Activated CD4-positive, CD25-positive, alpha-beta regulatory T cell (primary cell): ENCODE measurements around the gene PODXL.
"Not testable (repeated sequence)": the region's sequence is repeated elsewhere in the genome, so short reads cannot be mapped to it uniquely, and the experiment has no call there.

Experiments used
- DNase-seq, 4 experiments: peaks; one replicate each; lab custom pipeline; 2025; lab: John Stamatoyannopoulos, UW

Gene PODXL

GRCh38 chr7:131538071-131538812 is 18.2 kb downstream of the PODXL start:
- DNase-seq, result no peak

DNA sequence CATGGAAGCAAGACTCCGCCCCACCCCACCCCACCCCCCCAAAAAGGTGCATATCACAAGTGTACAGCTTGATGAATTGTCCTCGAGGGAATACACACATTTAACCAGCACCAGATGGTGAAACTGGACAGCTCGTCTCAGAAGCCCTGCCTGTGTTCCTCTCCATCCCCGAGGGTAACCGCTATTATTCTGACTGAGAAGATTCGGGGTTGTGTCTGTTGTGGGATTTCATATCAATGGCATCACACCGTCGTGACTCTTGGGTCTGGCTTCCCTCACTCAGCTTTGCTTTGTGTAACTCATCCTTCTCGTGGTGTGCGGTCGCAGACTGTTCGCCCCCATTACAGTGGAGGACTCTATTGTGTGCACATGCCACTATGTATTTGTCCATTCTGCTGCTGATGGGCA is 18.9 kb downstream of the PODXL start:
- DNase-seq, result no peak

GRCh38 chr7:131536361-131536849 is 20.0 kb downstream of the PODXL start:
- no peak for DNase-seq

DNA sequence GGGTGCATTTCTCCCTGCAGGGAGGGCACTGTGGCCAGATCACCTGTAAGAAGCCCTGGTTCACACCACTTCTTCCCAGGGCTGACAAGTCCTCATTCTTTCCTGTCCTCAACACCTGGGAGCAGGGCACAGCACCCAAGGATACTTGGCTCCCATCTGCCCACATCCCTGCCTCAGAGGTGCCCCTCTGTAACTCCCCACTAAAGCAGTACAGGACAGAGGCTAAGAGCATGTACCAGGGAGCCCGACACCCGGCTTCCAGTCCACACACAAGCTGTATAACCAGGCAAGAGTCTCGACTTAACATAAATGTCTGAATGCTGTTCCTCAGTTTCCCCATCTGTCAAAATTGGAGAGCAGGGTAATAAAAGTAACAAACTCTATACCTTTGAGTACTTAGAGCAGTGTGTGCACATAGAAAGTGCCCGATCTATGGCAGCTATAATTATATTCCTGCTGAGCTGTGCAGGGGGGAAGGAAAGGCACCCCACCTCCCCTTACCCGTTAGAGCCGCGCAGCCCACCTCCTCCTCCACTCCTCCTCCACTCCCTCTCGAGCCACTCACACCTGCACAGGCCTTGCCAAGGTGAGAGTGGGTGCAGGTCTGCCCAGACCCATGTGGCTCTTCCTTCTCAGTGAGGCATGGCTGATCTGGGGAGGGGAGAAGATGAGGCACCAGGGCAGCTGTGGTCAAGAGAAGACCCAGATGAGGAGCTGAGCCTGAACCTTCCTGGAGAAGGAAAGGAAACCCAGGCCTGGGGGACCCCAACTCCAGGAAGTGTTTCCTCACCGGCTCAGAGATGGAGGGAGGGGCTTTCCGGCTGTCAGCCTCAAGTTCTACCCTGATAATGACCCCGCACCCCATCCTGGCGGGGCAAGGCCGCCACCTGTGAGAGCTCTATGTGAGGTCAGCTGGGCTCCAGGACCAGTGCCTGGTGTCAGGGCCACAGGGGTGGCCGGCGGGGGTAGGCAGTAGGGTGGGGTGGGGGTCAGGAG is 22.6 kb downstream of the PODXL start:
- DNase-seq, result no peak

GRCh38 chr7:131533151-131533559 is 23.3 kb downstream of the PODXL start:
- DNase-seq, result no peak

GRCh38 chr7:131532570-131533091 is 23.8 kb downstream of the PODXL start:
- DNase-seq, result no peak

- no peak for DNase-seq
Measured at GRCh38 chr7:131530137-131530536, 26.3 kb downstream of the PODXL start.

GRCh38 chr7:131529617-131530016 is 26.8 kb downstream of the PODXL start:
- no peak for DNase-seq

DNA sequence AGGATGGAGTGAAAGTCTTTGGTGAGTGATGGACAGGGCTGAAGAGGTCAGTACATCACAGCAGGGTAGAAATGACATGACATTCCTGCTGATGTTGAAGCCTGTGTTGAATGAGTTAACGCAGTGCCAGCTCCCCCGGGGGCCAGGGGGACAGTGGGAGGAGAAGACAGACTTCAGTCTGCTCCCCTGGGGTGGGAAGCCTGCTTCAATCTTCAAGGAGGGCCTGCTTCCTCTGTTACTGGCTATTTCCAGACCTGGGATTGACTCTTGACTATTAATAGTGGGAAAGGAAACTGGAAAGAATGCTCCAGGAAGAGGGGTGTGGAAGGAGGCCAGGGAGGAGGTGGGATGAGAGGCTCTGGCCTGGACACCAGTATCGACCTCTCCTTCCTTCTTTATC is 27.2 kb downstream of the PODXL start:
- no peak for DNase-seq

GRCh38 chr7:131527456-131527855 is 29.0 kb downstream of the PODXL start:
- DNase-seq, result no peak

GRCh38 chr7:131525820-131526219 is 30.6 kb downstream of the PODXL start:
- no peak for DNase-seq

- DNase-seq, result no peak
Measured at GRCh38 chr7:131524703-131525102, 31.7 kb downstream of the PODXL start.

- DNase-seq, result no peak
Measured at GRCh38 chr7:131524115-131524514, 32.3 kb downstream of the PODXL start.

DNA sequence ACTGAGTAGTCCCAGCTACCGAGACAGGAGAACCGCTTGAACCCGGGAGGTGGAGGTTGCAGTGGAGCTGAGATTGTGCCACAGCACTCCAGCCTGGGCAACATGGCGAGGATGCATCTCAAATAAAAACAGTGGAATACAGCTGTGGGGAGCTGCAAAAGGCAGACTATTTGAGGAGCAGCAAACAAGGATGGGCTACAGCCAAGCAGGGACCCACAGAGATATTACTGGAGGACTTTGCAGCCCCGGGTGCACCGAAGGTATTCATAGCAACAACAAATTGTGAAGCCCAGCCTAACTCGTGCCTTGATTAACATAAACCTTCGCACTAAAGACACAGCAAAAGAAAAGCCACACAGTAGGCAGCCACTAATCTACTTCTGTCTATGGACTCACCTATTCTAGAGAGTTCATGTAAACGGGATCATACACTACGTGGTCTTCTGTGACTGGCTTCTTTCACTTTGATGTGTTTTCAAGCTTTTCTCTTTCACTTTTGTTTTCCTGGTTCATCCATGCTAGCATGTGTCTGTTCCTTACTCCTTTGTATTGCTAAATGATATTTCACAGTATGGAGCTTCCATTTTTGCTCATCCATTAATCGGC is 34.0 kb downstream of the PODXL start:
- no peak for DNase-seq

GRCh38 chr7:131521651-131522163 is 34.7 kb downstream of the PODXL start:
- no peak for DNase-seq

- DNase-seq, result no peak
Measured at GRCh38 chr7:131518626-131519025, 37.8 kb downstream of the PODXL start.

- no peak for DNase-seq
Measured at GRCh38 chr7:131517218-131517923, 39.1 kb downstream of the PODXL start.

DNA sequence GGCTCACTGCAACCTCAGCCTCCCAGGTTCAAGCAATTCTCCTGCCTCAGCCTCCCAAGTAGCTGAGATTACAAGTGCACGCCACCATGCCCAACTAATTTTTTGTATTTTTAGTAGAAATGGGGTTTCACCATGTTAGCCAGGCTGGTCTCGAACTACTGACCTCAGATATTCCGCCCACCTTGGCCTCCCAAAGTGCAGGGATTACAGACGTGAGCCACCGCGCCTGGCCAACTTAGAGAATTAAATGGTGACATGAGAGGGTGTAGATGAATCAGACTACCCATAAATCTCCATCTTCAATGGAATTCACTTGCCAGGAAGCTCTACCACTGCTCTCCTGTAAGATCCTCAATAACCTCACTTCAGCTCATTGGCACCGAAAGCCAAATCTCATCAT is 41.0 kb downstream of the PODXL start:
- DNase-seq, result not testable (repeated sequence)

- DNase-seq, result peak; percentile 60 to 71 (median 60)
Measured at GRCh38 chr7:131513245-131514061, 43.0 kb downstream of the PODXL start.

GRCh38 chr7:131511774-131512535 is 44.5 kb downstream of the PODXL start:
- no peak for DNase-seq
